Fibroblast of skin of right quadriceps (primary cell): ENCODE data around the gene BMPR1B.
"Not testable (repeated sequence)": the region's sequence is repeated elsewhere in the genome, so short reads cannot be mapped to it uniquely, and the experiment has no call there.

Experiments
- DNase-seq: peaks from one replicate; pipeline ENCODE4 v3.0.0-alpha.2; 2013

BMPR1B gene

DNA sequence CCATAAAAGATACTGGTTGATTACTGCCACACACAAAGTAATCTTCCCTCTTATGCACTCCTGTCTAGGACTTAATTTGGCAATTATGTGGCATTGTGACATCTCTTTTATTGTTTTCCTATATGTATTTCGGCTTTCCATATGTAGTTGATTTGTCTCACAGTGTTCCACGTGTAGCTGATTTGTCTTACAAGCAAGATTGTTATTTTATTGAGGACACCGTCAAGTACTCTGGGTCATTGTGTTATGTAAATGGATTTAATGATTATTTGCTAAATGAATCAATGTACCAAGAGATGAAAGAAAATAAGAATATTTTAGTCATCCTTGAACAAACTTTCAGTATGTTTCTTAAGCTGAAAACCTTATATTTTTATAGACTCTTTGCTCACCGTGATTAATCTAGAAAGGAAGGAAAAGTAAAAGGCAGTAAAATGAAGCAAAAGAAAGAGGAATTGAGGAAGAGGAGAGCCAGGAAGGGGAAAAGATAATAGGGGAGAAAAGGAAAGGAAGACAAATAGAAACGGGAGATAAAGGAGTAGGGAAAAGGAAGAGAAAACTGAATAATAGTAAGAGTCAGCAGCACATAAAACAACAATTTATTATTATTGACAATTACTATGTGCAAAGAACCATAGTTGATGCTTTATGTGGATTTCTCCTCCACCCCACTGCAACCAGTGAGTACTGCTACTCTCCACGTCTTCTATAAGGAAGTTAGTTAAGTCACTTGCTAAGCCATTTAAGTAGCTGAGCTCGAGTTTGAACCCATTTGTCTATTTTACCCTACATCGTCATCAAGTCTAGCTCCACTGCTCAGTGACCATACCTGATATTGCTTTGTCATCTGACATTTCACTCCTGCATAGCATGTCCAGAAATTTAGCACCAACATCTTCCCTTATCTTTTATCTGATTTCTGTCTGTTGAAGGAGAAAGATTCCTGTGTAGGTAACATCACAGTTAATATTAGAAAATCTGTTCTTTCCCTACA, 336.5 kb downstream of the BMPR1B start:
- no peak for DNase-seq

DNA sequence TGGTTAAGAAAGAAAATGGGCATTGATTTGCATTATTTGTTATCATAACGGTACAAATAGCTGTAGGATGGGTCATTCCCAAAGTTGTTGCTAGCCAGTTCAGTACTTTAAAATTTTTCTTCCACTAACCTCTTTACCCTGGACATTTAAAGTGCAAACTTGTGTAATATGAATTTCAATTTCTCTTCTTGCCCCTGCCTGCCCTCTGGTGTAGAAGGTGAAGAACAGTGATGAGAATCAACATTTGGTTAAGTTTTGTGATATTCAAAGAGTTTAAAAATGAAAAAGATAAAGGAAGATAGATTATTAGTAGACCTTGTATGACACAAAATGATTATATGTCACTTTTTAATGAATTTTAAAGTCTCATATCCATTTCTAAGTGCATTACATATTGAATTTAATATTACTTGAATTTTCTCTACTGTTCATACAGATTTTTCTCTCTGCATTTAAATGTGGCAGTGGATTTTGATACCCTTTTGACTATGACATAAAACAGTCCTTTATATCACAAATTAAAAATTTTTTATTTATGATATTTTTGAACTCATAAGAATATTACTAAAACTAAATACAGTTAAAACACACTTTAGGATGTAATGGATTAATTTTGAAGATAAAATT, 337.7 kb downstream of the BMPR1B start:
- peak; percentile 62 for DNase-seq

DNA sequence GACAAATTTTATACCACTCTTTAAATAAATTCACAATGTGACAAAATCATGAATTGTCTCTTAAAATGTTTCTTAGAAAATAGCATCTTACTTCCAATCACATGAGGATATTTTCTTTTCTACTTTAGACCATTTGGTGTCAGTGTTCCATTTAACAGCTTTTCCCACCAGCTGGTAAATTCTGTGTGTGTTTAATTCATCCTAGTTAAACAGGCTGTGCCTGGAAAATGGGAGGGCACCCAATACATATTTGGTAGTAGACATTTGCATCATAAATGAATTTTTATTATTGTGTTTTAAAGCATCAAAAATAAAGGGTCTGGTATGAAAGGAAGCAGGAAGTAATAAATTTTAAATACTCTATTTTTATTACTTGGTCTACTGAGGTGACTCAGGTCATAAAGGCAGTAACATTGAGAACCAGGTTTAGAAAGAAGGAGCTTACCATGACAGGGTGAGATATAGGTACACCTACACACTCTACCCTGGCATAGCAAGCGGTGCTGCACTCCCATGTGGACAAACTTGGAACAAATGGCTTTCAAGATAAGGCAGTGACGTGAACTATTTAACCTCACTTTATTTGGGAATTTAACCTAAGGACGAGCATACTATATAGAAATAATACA, 344.5 kb downstream of the BMPR1B start:
- DNase-seq: no peak

DNA sequence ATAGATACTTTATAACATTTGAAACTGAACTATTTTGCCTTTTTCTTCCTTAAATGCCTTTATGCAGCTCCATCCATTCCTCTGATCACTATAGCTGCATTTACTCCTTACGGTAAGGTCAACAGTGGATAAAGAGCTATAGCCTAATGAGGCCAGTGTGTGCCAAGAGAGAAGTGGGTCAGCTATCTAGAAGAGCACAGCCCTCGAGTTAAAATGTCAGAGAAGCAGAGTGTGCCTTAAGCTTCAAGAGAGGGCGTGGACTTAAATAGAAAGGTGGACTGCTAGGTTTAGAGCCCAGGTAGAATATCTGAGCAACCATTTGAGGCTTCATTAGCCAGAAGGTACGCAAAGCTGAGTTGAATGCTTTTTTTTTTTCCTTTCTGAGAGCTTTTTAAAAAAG, 347.4 kb downstream of the BMPR1B start:
- DNase-seq: no peak

DNA sequence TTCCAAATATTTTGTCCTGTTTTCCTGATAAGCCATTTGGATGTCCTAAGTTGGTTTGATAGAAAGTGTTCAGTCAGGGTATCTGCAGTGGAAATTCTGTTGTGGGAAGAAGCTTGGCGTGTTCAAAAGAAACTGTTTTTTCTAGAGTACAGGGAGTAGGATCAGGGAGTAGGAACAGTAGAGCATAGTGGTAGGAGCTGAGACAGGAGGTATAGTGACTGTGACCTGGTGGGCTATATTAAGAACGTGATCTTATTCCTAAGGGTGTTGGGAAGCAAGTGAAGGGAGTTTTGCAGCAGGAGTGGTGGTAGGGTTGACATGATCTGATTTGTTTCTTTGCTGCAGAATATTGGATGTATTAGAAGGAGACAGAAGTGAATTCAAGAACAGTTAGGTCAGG, 348.2 kb downstream of the BMPR1B start:
- DNase-seq: no peak

DNA sequence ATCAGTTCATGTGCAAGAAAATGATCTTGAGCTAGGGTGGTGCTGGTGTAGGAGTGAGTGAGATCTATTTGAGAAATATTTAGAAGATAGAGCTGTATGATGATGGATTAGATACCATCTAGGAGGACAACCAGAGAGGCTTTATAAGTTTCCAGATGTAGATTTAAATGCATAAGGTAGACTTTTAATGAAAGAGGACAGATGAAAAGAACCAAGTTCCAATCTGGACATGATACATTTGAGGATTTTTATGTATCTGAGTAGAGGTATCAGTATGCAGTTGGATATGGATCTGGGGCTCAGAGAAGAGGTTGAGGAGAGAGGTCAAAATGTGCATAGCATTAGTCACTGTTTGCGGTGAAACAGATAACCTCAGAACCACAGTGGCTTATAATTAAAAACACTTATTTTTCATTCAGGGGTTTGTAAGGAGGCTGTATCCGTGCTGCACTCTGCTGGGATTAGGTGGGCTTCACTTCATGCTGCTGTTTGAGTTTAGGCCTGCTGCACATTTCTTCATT, 348.7 kb downstream of the BMPR1B start:
- DNase-seq: peak; percentile 78

DNA sequence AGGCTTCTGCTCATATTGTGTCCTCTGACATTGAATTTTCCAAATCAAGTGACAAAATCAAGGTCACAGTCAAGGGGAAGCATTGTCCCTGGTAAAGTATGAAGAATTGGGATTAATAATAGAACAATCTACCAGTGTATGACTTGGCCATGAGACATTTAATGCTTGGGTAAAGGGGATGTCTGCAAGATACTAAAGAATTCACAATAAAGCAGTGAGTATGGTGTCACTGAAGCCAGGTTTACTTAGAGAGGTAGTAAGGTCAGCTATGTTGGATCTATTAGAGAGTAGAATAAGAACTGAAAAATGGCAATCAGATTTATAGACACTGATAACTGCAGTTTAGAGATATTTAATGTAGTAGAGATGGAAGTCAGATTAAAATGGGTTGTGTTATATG, 349.2 kb downstream of the BMPR1B start:
- peak; percentile 20 for DNase-seq

DNA sequence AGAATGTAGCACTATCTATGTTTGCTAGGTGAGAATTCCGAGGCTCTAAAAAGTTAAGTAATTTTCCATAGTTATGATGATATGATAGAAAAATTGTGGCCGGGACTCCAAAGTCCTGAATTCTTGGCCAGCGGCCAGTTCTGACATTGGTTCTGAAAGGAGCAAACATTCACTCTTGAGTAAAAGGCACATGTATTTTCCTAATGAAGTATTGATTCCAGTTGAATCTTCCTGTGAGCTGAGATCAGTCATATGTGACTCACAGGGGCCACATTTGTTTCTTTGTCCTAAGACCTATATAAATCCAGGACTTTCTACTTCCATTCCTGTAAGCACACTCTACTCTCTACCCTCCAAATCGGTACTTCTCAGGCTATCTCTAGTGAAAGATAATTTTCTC, 349.9 kb downstream of the BMPR1B start:
- DNase-seq: peak; percentile 74

DNA sequence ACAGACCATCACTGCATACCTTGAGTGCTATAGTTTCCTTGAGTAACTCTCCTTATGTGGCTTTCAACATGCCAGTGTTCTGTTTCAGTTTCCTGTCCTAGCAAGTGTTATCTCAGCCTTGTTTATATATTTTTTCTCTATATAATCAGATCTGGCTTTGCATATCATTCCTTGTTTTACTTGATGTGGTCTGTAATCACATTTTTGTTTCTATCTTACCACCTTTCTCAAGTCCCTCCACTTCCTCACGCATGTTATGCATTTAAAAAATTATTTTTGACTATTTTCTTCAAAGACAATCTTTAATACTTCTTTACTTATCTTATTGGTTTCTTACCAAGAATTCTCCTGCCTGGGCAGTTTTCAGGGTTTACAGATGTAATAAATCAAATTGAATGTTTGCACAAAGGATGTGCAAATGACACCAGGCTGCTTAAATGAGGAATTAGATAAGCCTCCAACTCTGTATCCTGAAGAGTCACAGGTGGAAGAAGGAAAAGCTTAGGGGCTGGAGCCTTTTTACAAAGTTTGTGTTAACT, 351.2 kb downstream of the BMPR1B start:
- DNase-seq: peak; percentile 14

DNA sequence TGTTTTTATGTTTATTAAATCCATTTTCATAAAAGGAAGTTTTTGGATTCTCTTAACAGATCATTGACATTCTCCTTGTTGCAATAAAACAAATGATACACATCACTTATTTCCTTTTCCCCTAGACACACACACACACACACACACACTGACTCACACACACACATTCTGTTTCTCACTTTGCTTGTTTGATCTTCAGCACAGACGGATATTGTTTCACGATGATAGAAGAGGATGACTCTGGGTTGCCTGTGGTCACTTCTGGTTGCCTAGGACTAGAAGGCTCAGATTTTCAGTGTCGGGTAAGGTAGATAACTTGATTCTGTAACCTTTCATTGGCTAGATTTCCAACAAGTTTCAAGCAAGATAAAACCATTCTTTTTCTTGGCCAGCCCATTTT, 356.8 kb downstream of the BMPR1B start:
- no peak for DNase-seq

DNA sequence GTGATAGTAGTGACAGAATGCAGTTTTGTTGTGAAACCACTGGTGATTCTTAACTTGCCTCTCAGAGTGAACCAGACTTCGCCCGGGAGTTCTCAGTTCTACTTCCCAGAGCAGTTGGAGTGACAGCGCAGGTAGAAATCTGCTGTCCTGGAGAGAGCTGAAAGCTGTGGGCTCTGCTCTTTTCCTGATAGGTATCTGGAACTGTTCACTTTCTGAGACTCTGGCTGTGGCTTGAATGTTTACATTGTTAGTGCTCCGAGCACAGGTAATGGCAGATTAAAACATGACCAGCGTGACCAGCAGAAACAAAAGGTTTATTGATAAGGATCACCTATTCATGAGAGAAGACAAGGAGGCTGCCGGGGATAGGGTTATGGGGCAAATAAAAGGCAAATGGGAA, 360.7 kb downstream of the BMPR1B start:
- DNase-seq: no peak

DNA sequence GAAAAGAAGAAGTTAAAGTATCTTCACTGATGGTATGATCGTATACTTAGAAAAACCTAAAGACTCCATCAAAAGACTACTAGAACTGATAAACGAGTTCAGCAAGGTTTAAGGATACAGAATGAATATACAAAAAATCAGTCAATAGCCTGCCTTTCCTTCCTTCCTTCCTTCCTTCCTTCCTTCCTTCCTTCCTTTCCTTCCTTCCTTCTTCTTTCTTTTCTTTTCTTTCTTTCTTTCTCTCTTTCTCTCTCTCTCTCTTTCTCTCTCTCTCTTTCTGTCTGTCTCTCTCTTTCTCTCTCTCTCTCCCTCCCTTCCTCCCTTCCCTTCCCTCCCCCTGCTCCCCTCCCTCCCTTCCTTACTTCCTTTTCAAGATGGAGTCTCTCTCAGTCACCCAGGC, 362.7 kb downstream of the BMPR1B start:
- no peak for DNase-seq

DNA sequence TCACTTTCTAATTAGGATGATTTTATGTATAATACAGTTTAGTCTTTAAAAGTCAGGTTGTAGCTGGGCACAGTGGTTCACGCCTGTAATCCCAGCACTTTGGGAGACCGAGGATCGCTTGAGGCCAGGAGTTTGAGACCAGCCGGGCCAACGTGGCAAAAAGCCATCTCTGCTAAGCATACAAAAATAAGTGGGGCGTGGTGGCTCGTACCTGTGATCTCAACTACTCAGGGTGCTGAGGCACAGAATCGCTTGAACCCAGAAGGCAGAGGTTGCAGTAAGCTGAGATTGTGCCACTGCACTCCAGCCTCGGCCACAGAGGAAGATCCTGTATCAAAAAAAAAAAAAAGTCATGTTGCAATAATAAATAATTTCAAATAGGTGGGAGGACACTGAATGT, 364.2 kb downstream of the BMPR1B start:
- DNase-seq: no peak

DNA sequence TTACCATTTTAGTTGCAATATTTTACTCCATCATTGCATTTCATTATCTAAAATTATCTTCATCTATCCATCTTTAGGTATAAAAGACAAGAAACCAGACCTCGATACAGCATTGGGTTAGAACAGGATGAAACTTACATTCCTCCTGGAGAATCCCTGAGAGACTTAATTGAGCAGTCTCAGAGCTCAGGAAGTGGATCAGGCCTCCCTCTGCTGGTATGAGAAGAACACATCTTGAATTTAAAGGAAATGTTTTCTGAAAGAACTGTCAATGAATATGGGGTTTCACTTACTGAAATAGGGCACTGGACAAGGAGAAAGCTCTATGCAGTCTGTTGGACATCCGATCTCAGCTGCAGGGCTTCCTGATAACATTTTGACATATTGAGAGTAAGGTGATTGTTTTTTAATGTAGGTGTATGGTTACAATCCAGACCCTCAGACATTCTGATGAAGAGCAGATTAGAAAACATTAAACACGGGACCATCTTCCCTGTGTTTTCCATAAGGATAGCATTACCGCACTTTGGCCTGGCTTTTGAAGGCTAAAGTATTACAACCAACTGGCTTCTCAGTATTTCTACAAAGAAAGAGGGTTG, 367.2 kb downstream of the BMPR1B start:
- DNase-seq: peak; percentile 72

DNA sequence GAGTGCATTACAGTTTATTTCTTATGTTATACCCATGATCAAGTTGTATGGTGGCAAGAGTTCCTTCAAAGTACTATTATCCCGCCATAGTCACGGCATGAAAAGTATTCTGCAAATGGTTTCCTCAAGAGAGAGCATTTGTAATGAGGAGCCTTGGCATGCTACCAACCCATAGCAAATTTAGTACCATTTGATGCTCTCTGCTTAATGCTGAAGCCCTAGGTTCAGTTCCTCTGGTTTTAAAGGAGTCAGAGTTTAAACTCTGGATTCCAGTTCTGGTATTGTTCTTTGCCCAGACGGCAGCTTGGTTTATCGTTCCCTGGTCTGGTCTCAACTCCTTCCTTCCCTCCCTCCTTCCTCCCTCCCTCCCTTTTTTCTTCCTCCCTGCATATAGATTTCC, 371.3 kb downstream of the BMPR1B start:
- peak; percentile 23 for DNase-seq

DNA sequence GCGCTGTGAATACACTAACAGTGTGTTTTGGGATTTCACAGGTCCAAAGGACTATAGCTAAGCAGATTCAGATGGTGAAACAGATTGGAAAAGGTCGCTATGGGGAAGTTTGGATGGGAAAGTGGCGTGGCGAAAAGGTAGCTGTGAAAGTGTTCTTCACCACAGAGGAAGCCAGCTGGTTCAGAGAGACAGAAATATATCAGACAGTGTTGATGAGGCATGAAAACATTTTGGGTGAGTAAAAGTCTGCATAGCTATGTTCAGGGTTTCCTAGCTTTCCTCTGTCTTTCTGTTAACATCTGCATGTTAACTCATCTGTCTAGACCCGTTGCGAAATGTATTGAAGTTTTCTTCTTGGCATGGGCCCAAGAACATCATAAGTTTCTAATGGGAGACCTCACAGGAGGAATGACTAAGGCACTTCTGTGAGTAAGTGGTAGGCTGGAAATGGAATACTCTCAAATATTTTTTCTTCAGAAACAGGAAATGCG, 372.1 kb downstream of the BMPR1B start:
- peak; percentile 100 for DNase-seq

DNA sequence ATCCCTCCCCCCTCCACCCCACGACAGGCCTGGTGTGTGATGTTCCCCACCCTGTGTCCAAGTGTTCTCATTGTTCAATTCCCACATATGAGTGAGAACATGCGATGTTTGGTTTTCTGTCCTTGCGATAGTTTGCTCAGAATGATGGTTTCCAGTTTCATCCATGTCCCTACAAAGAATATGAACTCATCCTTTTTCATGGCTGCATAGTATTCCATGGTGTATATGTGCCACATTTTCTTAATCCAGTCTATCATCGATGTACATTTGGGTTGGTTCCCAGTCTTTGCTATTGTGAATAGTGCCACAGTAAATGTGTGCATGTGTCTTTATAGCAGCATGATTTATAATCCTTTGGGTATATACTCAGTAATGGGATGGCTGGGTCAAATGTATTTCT, 376.3 kb downstream of the BMPR1B start:
- not testable (repeated sequence) for DNase-seq

DNA sequence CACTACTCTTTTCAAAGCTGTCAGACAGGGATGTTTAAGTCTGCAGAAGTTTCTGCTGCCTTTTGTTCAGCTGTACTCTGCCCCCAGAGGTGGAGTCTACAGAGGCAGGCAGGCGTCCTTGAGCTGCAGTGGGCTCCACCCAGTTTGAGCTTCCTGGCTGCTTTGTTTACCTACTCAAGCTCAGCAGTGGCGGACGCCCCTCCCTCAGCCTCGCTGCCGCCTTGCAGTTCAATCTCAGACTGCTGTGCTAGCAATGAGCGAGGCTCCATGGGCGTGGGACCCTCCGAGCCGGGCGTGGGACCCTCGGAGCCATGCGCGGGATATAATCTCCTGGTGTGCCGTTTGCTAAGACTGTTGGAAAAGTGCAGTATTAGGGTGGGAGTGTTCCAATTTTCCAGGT, 381.7 kb downstream of the BMPR1B start:
- not testable (repeated sequence) for DNase-seq

DNA sequence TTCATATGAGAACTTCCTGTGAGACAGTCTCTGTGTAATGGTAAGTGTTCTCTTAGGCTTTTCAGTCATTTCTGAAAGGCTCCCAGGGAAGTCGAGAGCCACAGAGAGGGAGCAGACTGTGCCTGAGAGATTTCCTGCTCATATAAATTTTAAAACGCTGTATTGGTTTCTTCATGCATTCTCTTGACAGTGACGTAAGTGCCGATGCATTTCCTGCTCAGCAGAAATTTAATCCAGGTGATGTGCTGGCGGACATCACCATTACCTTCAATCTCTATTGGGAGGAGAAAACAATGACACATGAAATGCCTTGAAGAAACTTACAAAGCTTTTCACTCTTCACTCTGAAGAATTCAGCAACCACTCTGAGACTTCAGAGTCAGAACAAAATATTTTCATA, 383.6 kb downstream of the BMPR1B start:
- peak; percentile 69 for DNase-seq

DNA sequence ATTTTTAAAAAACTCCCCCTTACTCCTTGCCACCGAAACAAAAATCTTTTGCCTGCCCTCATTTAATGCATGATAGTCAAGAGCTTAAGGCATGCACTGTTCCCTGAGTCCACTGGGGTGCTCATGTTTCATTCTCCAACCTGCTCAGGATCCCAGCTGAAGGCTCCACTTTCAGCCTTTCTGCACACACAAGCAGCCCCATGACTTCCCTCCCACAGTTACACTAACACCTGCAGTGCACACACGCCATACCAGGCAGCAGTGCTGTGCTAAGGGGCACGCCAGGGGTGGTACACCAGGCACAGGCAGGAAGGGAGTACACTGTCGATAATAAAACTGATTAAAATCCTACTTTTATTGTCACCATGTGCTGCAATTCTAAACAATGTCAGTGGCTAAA, 385.2 kb downstream of the BMPR1B start:
- DNase-seq: no peak

DNA sequence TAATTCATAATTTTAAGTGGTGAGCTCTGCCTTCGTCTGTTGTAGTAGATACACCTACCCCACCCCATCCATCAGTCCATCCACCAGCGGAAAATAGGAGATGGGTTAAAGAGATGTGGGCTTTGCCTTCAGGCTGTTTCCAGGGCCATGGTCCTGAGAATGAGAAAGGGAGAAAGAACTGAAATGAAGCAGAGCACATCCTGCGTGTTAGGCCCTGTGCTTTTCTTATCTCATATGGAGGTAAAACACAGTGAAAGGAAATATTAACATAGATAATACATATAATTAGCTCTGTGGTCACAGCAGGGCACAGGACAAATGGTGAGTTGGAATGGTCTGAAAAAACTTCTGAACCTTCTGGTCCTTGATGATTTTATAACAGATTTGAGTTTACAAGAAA, 393.5 kb downstream of the BMPR1B start:
- no peak for DNase-seq

DNA sequence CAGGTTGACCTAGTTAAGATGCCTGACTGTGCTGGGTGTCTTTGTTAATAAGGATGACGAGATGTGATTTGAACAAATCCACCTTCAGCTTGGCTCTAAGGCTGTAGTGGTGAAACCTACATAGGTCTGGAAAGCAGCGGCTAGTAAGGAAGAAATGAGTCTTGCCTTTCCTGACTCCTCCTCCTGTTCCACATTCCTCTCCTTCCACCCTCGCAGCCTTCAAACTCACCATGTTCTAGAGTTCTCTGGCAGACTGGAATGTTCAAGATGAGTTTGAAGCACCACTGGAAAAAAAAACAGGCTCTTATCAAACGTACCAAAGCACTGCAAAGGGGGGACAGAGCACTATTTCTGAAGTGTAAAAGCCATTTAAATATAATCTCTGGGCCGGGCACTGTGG, 395.4 kb downstream of the BMPR1B start:
- DNase-seq: no peak
